ENCODE results near the gene ZIC2. TPM values are rescaled to one million over a fixed set of nuclear protein-coding genes. Genes with fewer than 3 reads are reported as not detected.

Gene ZIC2
- total RNA-seq, 1 experiment from 2014 or later: 426 TPM

DNA sequence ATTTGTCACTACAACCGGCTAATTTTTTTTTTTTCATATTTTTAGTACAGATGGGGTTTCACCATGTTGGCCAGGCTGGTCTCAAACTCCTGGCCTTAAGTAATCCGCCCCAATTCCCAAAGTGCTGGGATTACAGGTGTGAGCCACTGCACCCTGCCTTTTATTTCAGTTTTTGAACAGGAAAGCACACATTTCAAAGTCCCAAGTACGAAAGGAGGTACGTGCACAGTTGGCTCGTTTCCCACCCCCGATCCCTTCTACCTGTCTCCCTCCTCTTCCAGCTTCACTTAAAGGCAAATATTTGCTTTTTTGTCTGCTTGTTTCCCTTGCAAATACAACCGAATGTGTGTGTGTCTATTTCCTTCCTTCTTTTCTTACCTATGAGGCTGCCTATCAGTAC lies 40.5 kb upstream of the ZIC2 start:
- Histone ChIP-seq H2AFZ (ENCODE audit: low read length) (no peak overlapping the region), H3K18ac (ENCODE audit: insufficient read length, low read depth, low read length) (no peak overlapping the region), H2BK20ac (ENCODE audit: low read depth, low read length, poor library complexity, severe bottlenecking) (no peak overlapping the region), H3K9me3 (ENCODE audit: control insufficient read depth, low read depth, low read length) (no peaks in the 10 kb centered on the region), H2BK15ac (ENCODE audit: low read depth, low read length) (no peak overlapping the region), H4K8ac (replicated peaks; ENCODE audit: insufficient read length, low read depth, low read length) (no peak overlapping the region), H3K23me2 (ENCODE audit: insufficient read length, low read depth, low read length, poor library complexity, severe bottlenecking) (no peaks in the 10 kb centered on the region), H3T11ph (ENCODE audit: low read length) (no peak overlapping the region), H3K9ac (ENCODE audit: extremely low read depth, insufficient read length, low read length) (no peak overlapping the region), H3K79me1 (ENCODE audit: insufficient read depth, low read depth, low read length, poor library complexity, severe bottlenecking) (no peaks in the 10 kb centered on the region), H3K79me2 (ENCODE audit: insufficient read depth, low read length) (no peaks in the 10 kb centered on the region), H3K14ac (ENCODE audit: insufficient read depth, low read length) (no peak overlapping the region), H3K4me1 (ENCODE audit: insufficient read depth, low read length) (no peaks in the 10 kb centered on the region), H3K23ac (ENCODE audit: insufficient read length, low read depth, low read length) (no peak overlapping the region), H3K27ac (ENCODE audit: insufficient read length, low read depth, low read length) (no peak overlapping the region), H2AK5ac (ENCODE audit: insufficient read length, low read length) (no peak overlapping the region), H4K5ac (ENCODE audit: insufficient read length, low read depth, low read length) (no peak overlapping the region), H4K91ac (ENCODE audit: insufficient read length, low read depth, low read length) (no peak overlapping the region), H4K20me1 (ENCODE audit: control insufficient read depth, insufficient read depth, insufficient read length) (no peaks in the 10 kb centered on the region), H3K4ac (ENCODE audit: low read depth, low read length) (no peak overlapping the region), H3K56ac (ENCODE audit: insufficient read length, low read depth, low read length) (no peak overlapping the region), H3K4me2 (ENCODE audit: insufficient read depth, insufficient read length, low read length) (no peak overlapping the region), H2BK5ac (ENCODE audit: insufficient read length, low read length) (no peak overlapping the region), H2BK120ac (ENCODE audit: low read depth, low read length, poor library complexity, severe bottlenecking) (no peak overlapping the region), H2BK12ac (ENCODE audit: insufficient read length, low read depth, low read length) (no peak overlapping the region), H3K27me3 (ENCODE audit: insufficient read depth, low read length) (no peaks in the 10 kb centered on the region)
- no peak for DNase-seq
- H3K27ac Mint-ChIP-seq: no peak overlapping the region
- H3K4me3 Mint-ChIP-seq: no peak overlapping the region
- WGBS (ENCODE audit: extremely low coverage, insufficient read length, low lambda C conversion rate): no CpG with 5 or more reads among the region's 7 CpGs
- TF ChIP-seq, protein P1, sequence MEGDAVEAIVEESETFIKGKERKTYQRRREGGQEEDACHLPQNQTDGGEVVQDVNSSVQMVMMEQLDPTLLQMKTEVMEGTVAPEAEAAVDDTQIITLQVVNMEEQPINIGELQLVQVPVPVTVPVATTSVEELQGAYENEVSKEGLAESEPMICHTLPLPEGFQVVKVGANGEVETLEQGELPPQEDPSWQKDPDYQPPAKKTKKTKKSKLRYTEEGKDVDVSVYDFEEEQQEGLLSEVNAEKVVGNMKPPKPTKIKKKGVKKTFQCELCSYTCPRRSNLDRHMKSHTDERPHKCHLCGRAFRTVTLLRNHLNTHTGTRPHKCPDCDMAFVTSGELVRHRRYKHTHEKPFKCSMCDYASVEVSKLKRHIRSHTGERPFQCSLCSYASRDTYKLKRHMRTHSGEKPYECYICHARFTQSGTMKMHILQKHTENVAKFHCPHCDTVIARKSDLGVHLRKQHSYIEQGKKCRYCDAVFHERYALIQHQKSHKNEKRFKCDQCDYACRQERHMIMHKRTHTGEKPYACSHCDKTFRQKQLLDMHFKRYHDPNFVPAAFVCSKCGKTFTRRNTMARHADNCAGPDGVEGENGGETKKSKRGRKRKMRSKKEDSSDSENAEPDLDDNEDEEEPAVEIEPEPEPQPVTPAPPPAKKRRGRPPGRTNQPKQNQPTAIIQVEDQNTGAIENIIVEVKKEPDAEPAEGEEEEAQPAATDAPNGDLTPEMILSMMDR (conservative IDR thresholded peaks at IDR 0.05): no peak
- peaks cover 11 to 18% of the 10 kb centered on the region in 2 experiments; a peak in 2 of 4 replicates for H3K4me1 Mint-ChIP-seq
- no peaks in the 10 kb centered on the region for H3K36me3 Mint-ChIP-seq (ENCODE audit: insufficient read depth in 1 of 3, low read depth in 3 of 3)
- H3K9me3 Mint-ChIP-seq: no peaks in the 10 kb centered on the region
- no peaks in the 10 kb centered on the region; the same call in 1 of the 2 replicates for H3K27me3 Mint-ChIP-seq (ENCODE audit: low read depth)

Measured in H9 (cell line).